GM12878 (cell line): ENCODE measurements around the gene CDC14A.

Experiments
- SMAD1 ChIP-seq: fragments of 450-650 bp; IDR thresholded peaks from 2 replicates; pipeline ENCODE4 v1.6.1; 2018; ENCODE audit warnings: mild to moderate bottlenecking, low read depth; ENCODE audit not compliant: partially characterized antibody
- ZZZ3 ChIP-seq: IDR thresholded peaks from 2 replicates; pipeline ENCODE4 v1.6.1; 2011; ENCODE audit warnings: low read depth; ENCODE audit not compliant: control insufficient read depth, insufficient read length

DNA sequence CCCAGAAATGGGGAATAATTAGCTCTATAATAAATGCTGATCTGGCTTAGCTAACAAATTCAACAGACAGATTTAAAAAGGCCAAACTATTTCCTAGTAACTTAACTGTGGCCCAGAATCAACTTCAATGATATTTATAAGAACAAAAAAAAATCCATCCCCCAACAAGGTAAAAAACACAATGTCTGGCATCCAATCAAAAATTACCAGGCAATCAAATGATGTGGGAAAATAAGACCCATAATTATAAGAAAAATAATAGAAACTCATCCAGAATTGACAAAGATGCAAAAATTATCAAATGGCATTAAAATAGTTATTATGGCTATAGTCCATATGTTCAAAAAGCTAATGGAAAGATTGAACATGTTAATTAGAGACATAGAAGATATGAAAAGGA lies 42.4 kb upstream of the CDC14A start:
- TF ChIP-seq SMAD1: no peak
- no peak for TF ChIP-seq ZZZ3
